ENCODE measurements around the gene CDC20B.

DNA sequence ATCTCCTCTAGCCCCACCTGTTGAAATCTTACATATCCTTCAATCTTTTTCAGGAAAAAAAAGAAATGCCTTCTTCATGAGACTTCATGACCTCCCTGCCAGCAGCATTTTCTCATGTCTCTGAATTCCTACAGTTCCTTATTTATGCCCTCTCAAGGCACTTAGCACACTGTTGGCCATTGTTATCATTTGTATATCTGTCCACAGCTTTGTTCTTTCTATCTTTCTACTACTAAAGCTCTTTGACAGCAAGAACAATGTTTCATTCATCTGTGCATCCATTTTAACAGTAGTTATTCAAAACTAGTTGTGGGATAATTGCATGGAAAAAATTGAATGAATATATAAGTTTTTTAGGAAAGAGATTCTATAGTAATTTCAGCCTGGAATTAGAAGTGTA is 91.4 kb downstream of the CDC20B start:
- TF ChIP-seq SUZ12 (IDR thresholded peaks at IDR 0.05; ENCODE audit: extremely low read depth, insufficient read depth, insufficient read length) (no peak), ZNF274 (IDR thresholded peaks at IDR 0.05; ENCODE audit: low read depth, low read length) (no peak)
